Breast epithelium (tissue), 4 donors: ENCODE data around the gene P2RX3. TPM values are rescaled to one million over a fixed set of nuclear protein-coding genes. Genes with fewer than 3 reads are reported as not detected.
"Not testable (repeated sequence)": the region's sequence is repeated elsewhere in the genome, so short reads cannot be mapped to it uniquely, and the experiment has no call there.

Source experiments
- DNase-seq, 2 donors: peaks; one replicate each; pipeline ENCODE4 v3.0.0-alpha.2; 2019; ENCODE audit warnings: low spot score in 2 of 2
- H3K27ac ChIP-seq, 2 donors: fragments of 200-600 bp; sonication (generic) in 1 of 2; one replicate each; pipeline ENCODE4 v1.5.1; 2016 to 2019; ENCODE audit warnings: mild to moderate bottlenecking in 1 of 2
- H3K27me3 ChIP-seq, 2 donors: fragments of 200-600 bp; sonication (generic) in 1 of 2; one replicate each; pipeline versions ENCODE4 v1.5.1 to v1.6.0; 2017 to 2019; ENCODE audit warnings: control low read depth in 1 of 2, mild to moderate bottlenecking in 1 of 2
- H3K36me3 ChIP-seq: fragments of 200-600 bp; one replicate; pipeline ENCODE4 v1.5.1; 2019
- H3K4me1 ChIP-seq, 2 donors: fragments of 200-600 bp; sonication (generic); one replicate each; pipeline ENCODE4 v1.5.1; 2016 to 2019; ENCODE audit warnings: control low read depth in 1 of 2
- H3K4me3 ChIP-seq, 3 donors: fragments of 200-600 bp; sonication (generic); 1 replicate in 2 of 3; 2 replicates in 1 of 3; pipeline ENCODE4 v1.5.1; 2016 to 2019; ENCODE audit warnings: mild to moderate bottlenecking in 3 of 3, moderate library complexity in 2 of 3
- H3K9me3 ChIP-seq, 2 donors: fragments of 200-600 bp; sonication (generic) in 1 of 2; one replicate each; pipeline ENCODE4 v1.5.1; 2016 to 2019; ENCODE audit warnings: control low read depth in 1 of 2
- CTCF ChIP-seq, 3 donors: fragments of 450-650 bp; IDR thresholded peaks; one replicate each; pipeline ENCODE4 v1.5.1; 2016 to 2017; ENCODE audit warnings: antibody characterized with exemption in 3 of 3, mild to moderate bottlenecking in 3 of 3, moderate library complexity in 3 of 3
- POLR2A ChIP-seq: fragments of 450-650 bp; IDR thresholded peaks from one replicate; pipeline ENCODE4 v1.6.1; 2016; ENCODE audit warnings: antibody characterized with exemption, mild to moderate bottlenecking, moderate library complexity
- POLR2AphosphoS5 ChIP-seq, 3 donors: sonication (generic); formaldehyde crosslinking; IDR thresholded peaks; one replicate each; pipeline ENCODE4 v1.6.1; 2017; ENCODE audit warnings: antibody characterized with exemption in 3 of 3
- intact Hi-C: fragments of 100-400 bp; cut with DNase I; formaldehyde crosslinking; loops from one replicate; pipeline ENCODE4 v1.15.1; 2023; ENCODE audit warnings: low total_unique reads
- total RNA-seq, 3 donors: library from RNA; depleted of rRNA; stranded (reverse); fragments of >200 nt; gene quantifications; one replicate each; pipeline ENCODE4 v1.1.0, GENCODE V29; 2016

Gene P2RX3
- total RNA-seq, 3 donors from 2014 or later: not detected

GRCh38 chr11:57402188-57403002 is 64.2 kb downstream of the P2RX3 start:
- Histone ChIP-seq H3K4me1 (no peaks in the 10 kb centered on the region), H3K4me3 (no peak overlapping the region), H3K36me3 (no peaks in the 10 kb centered on the region), H3K27ac (no peak overlapping the region), H3K9me3 (no peaks in the 10 kb centered on the region), H3K27me3 (no peaks in the 10 kb centered on the region)
- no peak for TF ChIP-seq POLR2AphosphoS5 (IDR thresholded peaks at IDR 0.05)
- TF ChIP-seq POLR2A: no peak
- no peak for TF ChIP-seq CTCF (IDR thresholded peaks at IDR 0.05)
- DNase-seq: no peak
- intact Hi-C loops: no loop called here

- DNase-seq, H3K4me3 ChIP-seq, intact Hi-C loops, H3K9me3 ChIP-seq, H3K36me3 ChIP-seq, H3K27ac ChIP-seq, H3K27me3 ChIP-seq, H3K4me1 ChIP-seq: not testable (repeated sequence)
These were observed 65.0 kb downstream of the P2RX3 start for GRCh38 chr11:57403003-57403801.

- H3K4me3 ChIP-seq: no peak overlapping the region
- TF ChIP-seq CTCF (IDR thresholded peaks at IDR 0.05) (no peak), POLR2A (no peak), POLR2AphosphoS5 (IDR thresholded peaks at IDR 0.05) (no peak)
- intact Hi-C loops: no loop called here
- no peaks in the 10 kb centered on the region for H3K27me3 ChIP-seq
- no peaks in the 10 kb centered on the region for H3K9me3 ChIP-seq
- no peak overlapping the region for H3K27ac ChIP-seq
- DNase-seq: no peak
- no peaks in the 10 kb centered on the region for H3K4me1 ChIP-seq
- H3K36me3 ChIP-seq: no peaks in the 10 kb centered on the region
These were observed 65.6 kb downstream of the P2RX3 start for GRCh38 chr11:57403802-57404147.

- peak overlapping the region in 1 of 2 donors; percentile 69 for H3K27ac ChIP-seq
- intact Hi-C loops: no loop called here
- H3K27me3 ChIP-seq: no peaks in the 10 kb centered on the region
These were observed 67.2 kb downstream of the P2RX3 start for GRCh38 chr11:57405271-57405860.

More at GRCh38 chr11:57405271-57405860, 67.2 kb downstream of the P2RX3 start:
- H3K4me3 ChIP-seq: no peak overlapping the region
- TF ChIP-seq CTCF (IDR thresholded peaks at IDR 0.05): no peak
- TF ChIP-seq POLR2A: no peak
- TF ChIP-seq POLR2AphosphoS5 (IDR thresholded peaks at IDR 0.05): no peak
- H3K9me3 ChIP-seq: no peaks in the 10 kb centered on the region
- H3K36me3 ChIP-seq: no peaks in the 10 kb centered on the region
- H3K4me1 ChIP-seq: no peaks in the 10 kb centered on the region
- no peak for DNase-seq
